Measurements from ENCODE around the gene CD40. TPM values are rescaled to one million over a fixed set of nuclear protein-coding genes. Genes with fewer than 3 reads are reported as not detected.

Gene CD40
- polyA plus RNA-seq, 1 of the 3 experiments (the other 2 are of a cell fraction), result not detected

- H4K20me1 ChIP-seq (ENCODE audit: insufficient read depth), result peaks cover 100% of the 10 kb centered on the region
- H3K4me2 ChIP-seq, result no peak overlapping the region
- TF ChIP-seq YY1 (IDR thresholded peaks at IDR 0.05; ENCODE audit: low read depth) (no peak), IRF3 (IDR thresholded peaks at IDR 0.05; ENCODE audit: low read depth, low read length) (no peak), EP300 (IDR thresholded peaks at IDR 0.05; ENCODE audit: borderline replicate concordance in 1 of 2, low read depth in 1 of 2, low read length in 1 of 2) (no peak), USF2 (IDR thresholded peaks at IDR 0.05; ENCODE audit: borderline replicate concordance, low read depth, low read length) (no peak), RXRA (IDR thresholded peaks at IDR 0.05; ENCODE audit: borderline replicate concordance, low read depth) (no peak), TCF12 (IDR thresholded peaks at IDR 0.05) (no peak), RAD21 (IDR thresholded peaks at IDR 0.05; ENCODE audit: low read length) (no peak), RFX5 (IDR thresholded peaks at IDR 0.05; ENCODE audit: low read length) (no peak), FOXJ3 (CRISPR knock-in tag; IDR thresholded peaks at IDR 0.05) (no peak), ELF1 (IDR thresholded peaks at IDR 0.05) (no peak), MAX (IDR thresholded peaks at IDR 0.05; ENCODE audit: low read depth) (no peak), FOXM1 (IDR thresholded peaks at IDR 0.05; ENCODE audit: low read depth) (no peak), ZBTB33 (IDR thresholded peaks at IDR 0.05; ENCODE audit: borderline replicate concordance, low read depth) (no peak), CTCF (IDR thresholded peaks at IDR 0.05) (no peak), GATA2 (CRISPR knock-in tag; IDR thresholded peaks at IDR 0.05) (no peak), FOSL2 (IDR thresholded peaks at IDR 0.05; ENCODE audit: borderline replicate concordance, low read depth) (no peak), EZH2phosphoT487 (IDR thresholded peaks at IDR 0.05; ENCODE audit: borderline replicate concordance, low read depth) (no peak), REST (IDR thresholded peaks at IDR 0.05; ENCODE audit: low read depth, low read length) (no peak)
- H3K36me3 ChIP-seq (replicated peaks in 1 of 2; ENCODE audit: control insufficient read depth in 1 of 2, insufficient read depth in 2 of 2, low read length in 1 of 2), result peaks cover 14 to 23% of the 10 kb centered on the region in 2 experiments
- DNase-seq, result no peak
- no peaks in the 10 kb centered on the region for H3K9me3 ChIP-seq
- ChIA-PET CTCF (interaction anchor here (0.8 to 1.5 kb wide), 3 partner anchors 45 to 96 kb away, joined by 3 to 8 read pairs (median 6); no protein-coding TSS in a partner anchor), POLR2A (no interaction called here)
- H3K4me1 ChIP-seq (ENCODE audit: control insufficient read depth in 1 of 2, insufficient read depth in 2 of 2, low read depth in 1 of 2, low read length in 1 of 2), result peaks cover 2 to 10% of the 10 kb centered on the region in 2 experiments; a peak in 3 of 4 replicates
- H2AFZ ChIP-seq (ENCODE audit: low read depth), result no peak overlapping the region
- H3K27ac ChIP-seq (ENCODE audit: low read depth in 2 of 2, low read length in 1 of 2), result no peak overlapping the region
- H3F3A ChIP-seq (replicated peaks; ENCODE audit: insufficient read depth), result no peaks in the 10 kb centered on the region
- H3K27me3 ChIP-seq (ENCODE audit: insufficient read depth), result no peaks in the 10 kb centered on the region
- H3K4me3 ChIP-seq (ENCODE audit: low read depth in 2 of 2, low read length in 1 of 2), result no peak overlapping the region
- 94% methylated on average over 6 of the region's 6 CpGs for WGBS (ENCODE audit: low lambda C conversion rate)
- H3K9me2 ChIP-seq, result no peaks in the 10 kb centered on the region
- H3K79me2 ChIP-seq (ENCODE audit: insufficient read depth), result peaks cover 100% of the 10 kb centered on the region
- no peak overlapping the region for H3K9ac ChIP-seq
Observed at GRCh38 chr20:46083101-46083500, 35.0 kb upstream of the CD40 start.
